GM04503 (cell line): ENCODE measurements around the gene KLF18.
"Not testable (repeated sequence)": the region's sequence is repeated elsewhere in the genome, so short reads cannot be mapped to it uniquely, and the experiment has no call there.

Experiments used
- DNase-seq: peaks from one replicate; pipeline ENCODE4 v3.0.0-alpha.2; 2012; ENCODE audit warnings: low read depth

The KLF18 gene

GRCh38 chr1:44119525-44119924 is 21.9 kb downstream of the KLF18 start:
- no peak for DNase-seq

- no peak for DNase-seq
Measured at GRCh38 chr1:44118682-44119081, 22.7 kb downstream of the KLF18 start, which contains the start of gene KLF17. Gene KLF17, plus strand, starts transcription at chr1:44118821. Its CDS starts 87 bp downstream, at chr1:44118908.

GRCh38 chr1:44117272-44117671 is 24.2 kb downstream of the KLF18 start:
- DNase-seq: not testable (repeated sequence)

GRCh38 chr1:44114098-44114497 is 27.3 kb downstream of the KLF18 start:
- DNase-seq: no peak

- DNase-seq: no peak
Measured at GRCh38 chr1:44113095-44113609, 28.3 kb downstream of the KLF18 start.

GRCh38 chr1:44112486-44112885 is 28.9 kb downstream of the KLF18 start:
- no peak for DNase-seq

GRCh38 chr1:44111861-44112260 is 29.6 kb downstream of the KLF18 start:
- no peak for DNase-seq

GRCh38 chr1:44110916-44111315 is 30.5 kb downstream of the KLF18 start:
- no peak for DNase-seq

GRCh38 chr1:44108971-44109370 is 32.5 kb downstream of the KLF18 start:
- DNase-seq: no peak

- no peak for DNase-seq
Measured at GRCh38 chr1:44108241-44108640, 33.2 kb downstream of the KLF18 start.

- DNase-seq: no peak
Measured at GRCh38 chr1:44105810-44106209, 35.6 kb downstream of the KLF18 start.

GRCh38 chr1:44103270-44104131 is 37.9 kb downstream of the KLF18 start:
- no peak for DNase-seq

- DNase-seq: no peak
Measured at GRCh38 chr1:44101328-44101727, 40.1 kb downstream of the KLF18 start.

GRCh38 chr1:44100183-44100868 is 41.1 kb downstream of the KLF18 start:
- DNase-seq: no peak

GRCh38 chr1:44094047-44094446 is 47.4 kb downstream of the KLF18 start:
- DNase-seq: no peak

- no peak for DNase-seq
Measured at GRCh38 chr1:44090429-44091252, 50.8 kb downstream of the KLF18 start.

GRCh38 chr1:44089371-44090048 is 51.9 kb downstream of the KLF18 start:
- no peak for DNase-seq
